SIG-M5 treated with dmso at 0.1 percent for 504 hours (cell line): ENCODE measurements around the gene SYNPO2.

Experiments
- DNase-seq: peaks from one replicate; lab custom pipeline; 2025; ENCODE audit not compliant: unreplicated experiment; lab: John Stamatoyannopoulos, UW

Gene SYNPO2, protein sequence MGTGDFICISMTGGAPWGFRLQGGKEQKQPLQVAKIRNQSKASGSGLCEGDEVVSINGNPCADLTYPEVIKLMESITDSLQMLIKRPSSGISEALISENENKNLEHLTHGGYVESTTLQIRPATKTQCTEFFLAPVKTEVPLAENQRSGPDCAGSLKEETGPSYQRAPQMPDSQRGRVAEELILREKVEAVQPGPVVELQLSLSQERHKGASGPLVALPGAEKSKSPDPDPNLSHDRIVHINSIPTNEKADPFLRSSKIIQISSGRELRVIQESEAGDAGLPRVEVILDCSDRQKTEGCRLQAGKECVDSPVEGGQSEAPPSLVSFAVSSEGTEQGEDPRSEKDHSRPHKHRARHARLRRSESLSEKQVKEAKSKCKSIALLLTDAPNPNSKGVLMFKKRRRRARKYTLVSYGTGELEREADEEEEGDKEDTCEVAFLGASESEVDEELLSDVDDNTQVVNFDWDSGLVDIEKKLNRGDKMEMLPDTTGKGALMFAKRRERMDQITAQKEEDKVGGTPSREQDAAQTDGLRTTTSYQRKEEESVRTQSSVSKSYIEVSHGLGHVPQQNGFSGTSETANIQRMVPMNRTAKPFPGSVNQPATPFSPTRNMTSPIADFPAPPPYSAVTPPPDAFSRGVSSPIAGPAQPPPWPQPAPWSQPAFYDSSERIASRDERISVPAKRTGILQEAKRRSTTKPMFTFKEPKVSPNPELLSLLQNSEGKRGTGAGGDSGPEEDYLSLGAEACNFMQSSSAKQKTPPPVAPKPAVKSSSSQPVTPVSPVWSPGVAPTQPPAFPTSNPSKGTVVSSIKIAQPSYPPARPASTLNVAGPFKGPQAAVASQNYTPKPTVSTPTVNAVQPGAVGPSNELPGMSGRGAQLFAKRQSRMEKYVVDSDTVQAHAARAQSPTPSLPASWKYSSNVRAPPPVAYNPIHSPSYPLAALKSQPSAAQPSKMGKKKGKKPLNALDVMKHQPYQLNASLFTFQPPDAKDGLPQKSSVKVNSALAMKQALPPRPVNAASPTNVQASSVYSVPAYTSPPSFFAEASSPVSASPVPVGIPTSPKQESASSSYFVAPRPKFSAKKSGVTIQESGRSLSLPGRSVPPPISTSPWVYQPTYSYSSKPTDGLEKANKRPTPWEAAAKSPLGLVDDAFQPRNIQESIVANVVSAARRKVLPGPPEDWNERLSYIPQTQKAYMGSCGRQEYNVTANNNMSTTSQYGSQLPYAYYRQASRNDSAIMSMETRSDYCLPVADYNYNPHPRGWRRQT

DNA sequence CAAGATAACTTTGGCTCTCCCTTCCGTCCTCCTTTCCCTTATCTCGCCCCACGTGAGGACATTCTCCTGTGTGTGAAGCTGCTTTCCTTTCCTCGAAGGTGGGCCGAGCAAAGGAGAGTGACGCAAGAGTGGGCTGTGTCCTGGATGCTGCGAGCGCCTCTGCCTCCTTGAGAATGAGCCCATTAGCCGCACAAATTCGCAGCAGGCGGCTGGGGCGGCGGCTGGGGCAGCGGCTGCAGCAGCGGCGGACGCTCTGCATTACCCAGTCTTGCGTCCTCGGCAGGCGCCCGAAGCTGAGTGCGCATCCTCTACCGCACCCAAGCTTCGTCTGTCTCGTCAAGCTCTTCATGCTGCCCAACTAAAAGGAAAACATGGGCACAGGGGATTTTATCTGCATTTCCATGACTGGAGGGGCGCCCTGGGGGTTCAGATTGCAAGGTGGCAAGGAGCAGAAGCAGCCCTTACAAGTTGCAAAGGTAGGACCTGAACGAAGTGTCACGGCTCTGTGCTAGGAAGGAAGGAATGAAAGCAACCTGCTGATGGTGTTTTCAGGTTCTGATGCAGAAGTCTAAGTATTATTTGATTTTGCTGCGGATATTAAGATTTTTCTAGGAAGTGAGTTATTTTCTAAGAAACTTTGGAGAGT, at the start of gene SYNPO2:
SYNPO2 (plus strand) TSS at position 189 of the 646 bp plus-strand sequence; CDS start at position 372, 183 bp downstream.
- peak; percentile 80 for DNase-seq

DNA sequence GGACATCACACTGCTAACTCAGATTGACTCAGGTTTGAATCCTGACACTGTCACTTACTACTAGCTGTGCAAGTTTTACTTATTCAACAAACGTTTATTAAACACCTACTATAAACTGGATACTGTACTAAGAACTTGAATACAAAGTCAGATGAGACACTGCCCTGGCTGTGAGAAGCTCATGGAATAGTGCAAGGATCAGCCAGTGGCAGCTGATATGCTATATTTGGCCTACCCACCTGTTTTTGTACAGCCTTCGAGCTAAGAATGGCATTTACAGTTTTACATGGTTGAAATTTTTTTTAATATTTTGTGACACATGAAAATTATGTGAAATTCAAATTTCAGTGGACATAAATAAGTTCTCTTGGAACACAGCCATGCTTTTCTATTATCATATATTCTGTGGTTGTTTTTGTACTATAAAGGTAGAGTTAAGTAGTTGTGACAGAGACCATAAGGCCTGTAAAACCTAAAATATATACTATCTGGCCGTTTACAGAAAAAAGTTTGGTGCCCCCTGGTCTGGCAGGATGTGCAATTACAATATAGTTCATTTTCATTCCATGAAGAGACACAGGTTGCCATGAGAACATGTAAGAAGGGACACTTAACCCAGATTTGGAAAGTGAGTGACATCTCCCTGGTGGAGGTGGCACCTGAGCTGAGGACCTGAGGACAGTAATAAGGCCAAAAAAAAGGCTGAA, 49.3 kb upstream of the SYNPO2 start:
- no peak for DNase-seq

DNA sequence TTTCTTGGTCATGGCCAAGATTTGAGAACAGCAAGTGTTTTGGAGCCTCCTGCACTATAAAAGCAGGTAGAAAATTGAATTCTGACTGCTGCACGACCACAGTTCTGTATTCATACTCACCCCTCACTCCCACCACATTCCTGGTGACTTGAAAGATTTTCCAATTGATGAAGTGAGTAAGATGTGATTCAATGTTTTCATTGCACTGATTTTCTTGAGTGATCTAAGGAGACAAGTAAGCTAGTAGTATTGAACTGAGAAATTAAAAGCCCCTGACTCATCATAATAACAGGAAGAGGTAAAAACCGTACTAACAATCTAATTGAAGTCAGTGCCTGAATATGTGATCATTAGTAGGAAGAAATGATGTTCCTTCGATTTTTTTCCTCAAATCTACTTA, 46.6 kb upstream of the SYNPO2 start:
- DNase-seq, result no peak

DNA sequence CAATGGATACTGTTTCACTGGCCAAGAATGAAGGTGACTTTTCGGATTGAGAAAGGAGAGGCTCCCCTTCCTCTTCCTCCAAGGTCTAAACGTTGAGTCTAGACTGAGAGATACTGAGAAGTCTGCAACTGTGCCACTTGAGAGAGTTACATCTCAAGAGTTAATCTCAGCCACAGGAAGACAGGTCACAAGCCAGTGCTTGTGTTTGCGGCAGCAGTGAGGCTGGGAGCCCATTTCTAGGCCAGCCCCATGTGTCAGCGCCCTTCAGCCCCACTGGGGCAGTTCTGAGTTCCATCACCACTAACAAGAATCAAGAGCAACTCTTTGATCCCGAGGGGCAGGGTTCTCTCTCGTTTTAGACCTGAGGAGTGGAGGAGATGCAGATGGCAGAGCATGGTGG, 45.4 kb upstream of the SYNPO2 start:
- no peak for DNase-seq

DNA sequence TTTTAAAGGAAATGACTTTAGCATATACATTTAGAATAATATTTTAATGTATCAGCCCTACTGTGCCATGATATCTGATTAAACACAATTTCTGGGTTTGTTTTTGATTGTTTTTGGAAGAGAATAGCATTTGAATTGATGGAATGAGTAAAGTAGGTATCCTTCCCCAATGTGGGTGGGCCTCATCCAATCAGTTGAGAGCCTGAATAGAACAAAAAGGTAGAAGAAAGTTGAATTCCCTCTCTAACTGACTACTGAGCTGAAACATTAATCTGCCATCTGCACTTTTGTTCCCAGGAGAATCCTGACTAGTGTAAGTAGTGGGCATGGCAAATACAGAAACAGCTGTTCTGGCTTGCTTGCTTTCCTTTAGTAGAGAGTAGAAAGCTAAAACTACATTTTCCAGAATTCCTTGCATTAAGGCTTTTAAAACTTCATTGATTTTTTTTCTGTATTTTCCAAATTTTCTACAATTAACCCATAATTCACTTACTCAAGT, 43.1 kb upstream of the SYNPO2 start:
- no peak for DNase-seq

DNA sequence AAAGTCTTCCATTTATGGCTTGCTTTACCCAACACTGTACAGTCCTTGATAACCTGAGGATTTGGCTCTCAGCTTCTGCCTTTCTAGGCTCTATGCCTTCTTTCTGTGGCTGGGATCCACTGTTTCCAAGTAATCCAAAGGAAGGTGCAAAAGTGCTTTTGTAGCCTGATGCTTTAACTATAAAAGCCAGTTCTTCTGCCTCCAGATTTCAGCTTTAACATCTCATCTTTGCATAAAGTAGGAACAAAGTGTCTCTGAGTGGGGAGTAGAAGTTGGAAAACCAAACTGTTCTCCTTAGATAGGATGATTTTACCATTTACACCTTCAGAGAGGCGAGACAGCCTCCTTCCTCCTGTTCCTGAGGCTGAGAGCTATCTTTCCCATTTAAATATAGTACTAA, 41.7 kb upstream of the SYNPO2 start:
- no peak for DNase-seq

DNA sequence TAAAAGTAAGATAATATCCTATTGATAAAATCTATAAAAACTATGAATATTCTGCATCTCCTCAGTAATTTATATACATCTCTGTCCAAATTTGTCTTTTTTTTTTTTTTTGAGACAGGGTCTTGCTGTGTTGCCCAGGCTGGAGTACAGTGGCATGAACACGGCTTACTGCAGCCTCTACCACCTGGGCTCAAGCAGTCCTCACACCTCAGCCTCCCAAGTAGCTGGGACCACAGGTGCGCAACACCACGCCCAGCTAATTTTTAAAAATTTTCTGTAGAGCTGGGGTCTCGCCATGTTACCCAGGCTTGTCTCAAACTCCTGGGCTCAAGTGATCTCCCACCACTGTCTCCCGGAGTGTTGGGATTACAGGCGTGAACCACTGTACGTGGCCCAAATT, 40.4 kb upstream of the SYNPO2 start:
- no peak for DNase-seq

DNA sequence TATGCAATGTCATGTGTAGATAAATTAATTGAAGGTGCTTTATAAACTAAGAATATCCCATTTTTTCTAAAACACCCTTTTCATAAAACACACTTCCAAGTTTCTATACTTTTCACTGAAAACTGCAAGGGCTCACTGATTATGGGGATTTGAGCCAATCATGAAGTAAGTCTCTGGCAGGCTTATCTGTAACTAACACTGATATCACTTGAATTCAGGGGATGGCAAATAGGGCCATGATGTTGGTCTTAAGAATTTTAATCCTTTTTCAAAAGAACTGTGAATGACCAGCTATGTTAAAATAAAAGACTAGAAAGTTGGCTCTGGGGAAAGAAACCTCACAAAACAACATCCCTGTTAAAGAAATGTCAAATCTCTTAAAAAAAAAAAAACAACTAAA, 39.8 kb upstream of the SYNPO2 start:
- DNase-seq, result no peak

DNA sequence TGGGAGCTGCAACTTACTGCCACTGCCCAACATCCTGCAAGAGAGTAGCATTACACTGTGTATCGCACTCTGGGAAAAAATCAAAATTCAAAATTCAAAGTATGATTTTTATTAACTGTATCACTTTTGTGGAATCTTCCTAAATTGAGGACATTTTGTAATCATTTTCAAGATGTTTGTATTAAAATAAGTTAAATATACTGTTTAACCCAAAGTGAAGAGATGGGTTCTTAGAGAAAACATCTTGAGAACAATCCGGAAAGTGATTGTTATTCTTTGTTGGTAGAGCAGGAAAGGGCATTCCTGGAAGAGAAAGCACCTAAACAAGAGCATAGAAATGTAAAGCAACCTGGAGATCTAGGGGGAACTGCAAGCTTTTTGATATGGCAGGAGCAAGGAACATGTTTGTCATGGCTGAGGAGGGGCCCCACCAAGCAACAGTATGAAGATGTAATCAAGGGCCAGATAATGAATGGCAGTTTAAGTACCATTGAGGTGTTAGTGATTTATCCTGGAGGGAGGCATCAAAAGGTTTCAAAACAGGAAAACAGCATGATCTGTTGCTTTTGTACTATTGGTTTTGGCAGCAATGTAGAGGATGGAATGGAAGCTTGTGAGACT, 38.7 kb upstream of the SYNPO2 start:
- no peak for DNase-seq

DNA sequence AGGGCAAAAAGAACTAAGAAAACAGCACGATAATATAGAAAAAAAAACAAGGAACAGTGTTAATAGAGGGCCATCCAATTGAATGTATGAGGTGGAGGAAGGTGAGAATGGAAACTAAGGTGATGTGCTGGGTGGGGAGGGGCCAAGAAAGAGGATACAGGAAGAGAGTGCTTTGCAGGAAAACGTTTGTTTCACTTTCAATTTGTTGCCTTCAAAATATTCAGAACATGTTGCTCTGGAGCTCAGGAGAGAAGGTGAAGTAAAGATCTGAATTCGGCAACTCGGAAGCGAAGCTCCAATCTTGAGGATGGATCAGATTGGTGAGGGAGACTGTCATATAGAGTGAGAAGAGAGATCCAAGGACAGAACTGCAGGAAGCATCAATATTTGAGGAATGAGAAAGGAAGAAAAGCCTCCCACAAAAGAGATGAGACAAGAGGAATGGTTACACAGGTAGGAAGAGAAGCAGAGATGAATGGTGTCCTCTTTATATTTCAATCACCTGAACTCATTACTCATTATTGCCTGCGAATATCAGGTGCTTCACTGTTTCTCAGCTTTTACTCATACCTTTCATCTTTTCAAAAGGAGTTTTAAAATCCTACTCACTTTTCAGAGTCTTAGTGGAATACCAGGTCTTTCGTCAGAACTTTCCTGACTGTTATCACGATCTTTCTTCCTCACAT, 38.0 kb upstream of the SYNPO2 start:
- peak; percentile 13 for DNase-seq

DNA sequence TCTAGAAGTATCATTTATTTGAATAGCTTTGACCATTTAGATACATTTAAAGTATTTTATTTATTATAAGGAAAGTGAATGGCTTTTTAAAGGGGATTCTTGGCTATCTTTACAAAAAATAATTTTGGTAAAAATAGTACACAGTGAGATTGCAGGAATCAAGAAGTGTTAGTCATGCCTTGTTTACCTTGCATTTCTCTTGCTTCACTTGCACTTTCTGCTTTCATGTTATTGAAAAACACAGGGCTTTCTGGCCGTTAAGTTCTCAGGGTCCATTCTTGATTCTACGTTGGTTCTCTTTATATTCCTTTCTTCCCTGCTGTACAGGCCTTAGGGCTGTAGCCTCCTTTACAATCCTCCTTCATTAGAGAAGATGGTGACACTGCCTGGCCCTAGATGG, 30.9 kb upstream of the SYNPO2 start:
- DNase-seq, result no peak

DNA sequence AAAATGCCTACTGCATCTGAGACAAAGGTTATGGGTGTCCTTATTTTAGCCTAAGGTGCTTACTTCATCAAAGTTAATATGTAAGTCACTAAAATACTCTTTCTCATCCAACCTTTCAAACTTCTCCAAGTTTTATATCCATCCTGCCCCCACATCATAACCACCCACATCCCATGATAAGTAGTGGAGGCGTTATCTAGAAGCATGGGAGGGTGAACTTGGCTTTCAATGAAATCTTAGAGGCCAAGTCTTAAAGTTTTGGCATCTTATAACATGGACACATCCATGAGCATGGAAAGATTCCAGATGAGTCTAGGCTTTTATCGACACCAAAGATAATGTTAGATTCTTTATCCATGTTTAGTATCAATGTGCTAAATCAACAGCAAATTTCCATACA, 29.9 kb upstream of the SYNPO2 start:
- no peak for DNase-seq

DNA sequence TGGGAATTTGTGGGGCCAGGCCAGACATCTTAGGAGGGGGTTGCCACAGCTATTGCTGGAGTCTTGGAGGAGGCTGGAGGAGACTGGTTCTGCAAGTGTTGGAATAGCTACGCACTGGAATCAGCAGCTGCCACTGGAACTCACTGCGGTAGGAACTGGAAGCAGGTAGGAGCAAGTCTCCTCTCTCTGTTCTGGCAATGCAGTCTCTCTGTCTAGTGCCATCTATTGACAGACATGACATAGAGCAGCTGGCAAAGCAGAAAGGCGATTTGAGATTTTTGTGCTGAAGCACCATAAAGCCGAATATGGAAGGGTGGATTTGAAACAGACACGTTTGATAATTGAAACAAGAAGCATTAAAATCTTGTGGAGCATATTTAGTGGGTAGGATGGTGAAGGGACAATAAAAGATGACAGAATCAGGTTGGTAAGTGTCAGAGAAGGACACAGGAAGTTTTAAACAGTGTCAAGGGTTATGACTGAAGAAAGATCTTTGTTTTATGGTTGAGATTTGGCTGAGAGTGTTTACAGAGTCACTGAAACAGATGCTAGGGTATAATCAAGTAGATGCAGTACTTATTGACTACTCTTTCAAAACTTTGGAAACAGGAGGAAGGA, 23.5 kb upstream of the SYNPO2 start:
- DNase-seq, result peak; percentile 82

DNA sequence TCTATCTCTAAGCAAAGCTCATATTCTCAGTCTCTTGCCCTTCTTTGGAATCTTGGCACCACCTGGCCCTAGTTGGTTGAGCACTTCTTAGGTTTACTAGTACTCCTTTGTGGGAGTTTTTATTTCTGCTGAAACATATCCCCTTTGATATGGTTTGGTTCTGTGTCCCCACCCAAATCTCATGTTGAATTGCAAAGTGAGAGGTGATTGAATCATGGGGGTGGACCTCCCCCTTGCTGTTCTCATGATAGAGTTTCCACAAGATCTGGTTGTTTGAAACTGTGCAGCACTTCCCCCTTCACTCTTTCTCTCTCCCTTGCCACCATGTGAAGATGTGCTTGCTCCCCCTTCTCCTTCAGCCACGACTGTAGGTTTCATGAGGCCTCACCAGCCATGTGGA, 22.2 kb upstream of the SYNPO2 start:
- peak; percentile 34 for DNase-seq

DNA sequence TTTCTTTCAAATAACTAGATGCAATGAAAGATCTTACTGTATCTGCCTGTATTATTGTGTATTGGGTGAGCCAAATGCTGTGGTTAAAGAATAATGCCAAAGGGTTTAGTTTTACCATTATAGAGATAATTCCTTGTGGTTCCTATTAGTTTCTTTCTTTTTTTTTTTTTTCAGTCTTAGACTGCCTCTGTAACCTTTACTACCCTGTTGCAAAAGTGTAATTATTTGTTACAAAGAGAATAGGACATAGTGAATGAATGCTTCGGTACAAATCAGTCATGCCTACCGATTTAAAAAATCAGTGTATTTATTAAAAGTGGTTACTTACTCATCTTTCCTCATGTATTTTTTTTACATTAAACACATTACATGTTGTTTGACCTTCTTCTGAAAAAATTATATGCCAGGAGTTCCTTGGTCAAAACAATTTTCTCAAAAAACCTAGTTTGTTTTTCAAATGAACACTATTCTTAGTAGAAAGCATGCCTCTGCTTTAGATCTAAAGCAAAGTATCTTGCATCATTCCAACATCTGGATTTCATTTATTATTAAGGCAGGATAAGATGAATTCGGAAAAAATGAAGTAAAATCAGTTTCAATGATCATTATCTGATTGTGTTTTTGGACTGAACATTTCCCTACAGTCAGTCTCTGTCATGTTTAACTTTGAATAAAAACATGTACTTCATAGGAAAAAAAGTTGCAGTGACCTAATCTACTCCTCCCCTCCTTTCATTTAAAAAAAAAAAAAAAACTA, 21.2 kb upstream of the SYNPO2 start:
- DNase-seq, result no peak

DNA sequence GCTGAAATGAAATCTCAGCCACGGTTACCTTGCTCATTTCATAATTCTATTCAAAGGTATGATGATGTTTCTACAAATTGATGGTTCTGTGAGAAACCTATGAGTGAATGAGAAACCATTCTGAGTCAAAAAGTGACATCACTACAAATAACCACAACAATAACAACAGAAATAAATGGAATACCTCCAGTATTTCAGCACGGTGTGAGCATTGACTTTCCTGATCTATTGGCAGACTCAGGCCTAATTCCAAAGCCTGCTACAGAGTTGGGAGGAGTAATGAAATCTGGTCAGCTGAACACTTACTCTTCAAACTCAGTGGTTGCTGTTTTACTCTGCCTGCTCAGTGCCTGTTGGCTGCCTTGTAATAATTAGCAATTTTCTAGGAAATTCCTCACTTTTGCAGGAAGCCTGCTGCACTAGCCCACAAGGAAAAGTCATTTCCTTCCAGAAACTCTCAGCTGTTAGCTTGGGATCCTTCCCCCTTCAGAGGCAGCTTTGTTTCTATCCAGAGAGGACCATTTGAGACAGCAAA, 18.8 kb upstream of the SYNPO2 start:
- no peak for DNase-seq

DNA sequence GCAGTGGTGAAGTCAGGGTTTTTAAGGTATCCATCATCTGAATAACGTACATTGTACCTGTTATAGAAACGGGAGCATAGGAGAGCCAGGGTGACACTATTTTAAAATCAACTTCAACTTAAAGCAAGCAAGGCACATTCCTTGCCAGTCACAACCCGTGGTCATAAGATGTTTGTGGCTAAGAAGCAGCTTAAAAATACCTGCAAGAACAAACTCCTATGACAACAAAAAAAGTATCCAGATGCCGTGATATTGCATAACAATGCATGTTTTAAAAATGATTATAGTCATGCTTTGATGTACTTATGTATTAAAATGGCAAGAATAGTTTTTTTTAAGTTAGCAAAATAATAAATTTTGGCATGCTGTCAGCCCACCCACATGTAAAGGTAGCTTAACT, 16.5 kb upstream of the SYNPO2 start:
- DNase-seq, result no peak

DNA sequence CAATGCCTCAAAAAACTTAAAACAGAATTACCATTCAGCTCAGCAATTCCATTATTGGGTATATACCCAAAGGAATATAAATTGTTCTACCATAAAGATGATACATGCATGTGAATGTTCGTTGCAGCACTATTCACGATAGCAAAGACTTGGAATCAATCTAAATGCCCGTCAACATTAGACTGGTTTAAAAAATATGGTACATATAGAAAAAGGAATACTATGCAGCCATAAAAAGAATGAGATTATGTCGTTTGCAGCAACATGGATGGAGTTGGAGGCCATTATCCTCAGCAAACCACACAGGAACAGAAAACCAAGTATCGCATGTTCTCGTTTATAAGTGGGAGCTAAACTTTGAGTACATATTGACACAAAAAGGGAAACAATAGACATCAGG, 10.9 kb upstream of the SYNPO2 start:
- DNase-seq, result no peak
